Muscle layer of colon (tissue), 2 donors: ENCODE measurements around the gene HYAL3.

ENCODE experiments used
- H3K27ac ChIP-seq: one replicate; pipeline ENCODE4 v1.7.0; 2013; ENCODE audit warnings: low read depth, mild to moderate bottlenecking, low read length, moderate library complexity
- H3K27me3 ChIP-seq, 2 donors: one replicate each; pipeline ENCODE4 v1.7.0; 2013; ENCODE audit warnings: low read length in 2 of 2, mild to moderate bottlenecking in 2 of 2; ENCODE audit not compliant: insufficient read depth in 2 of 2, control insufficient read depth in 1 of 2
- H3K36me3 ChIP-seq: one replicate; pipeline ENCODE4 v1.7.0; 2013; ENCODE audit warnings: mild to moderate bottlenecking, low read length; ENCODE audit not compliant: insufficient read depth
- H3K4me1 ChIP-seq: one replicate; pipeline ENCODE4 v1.7.0; 2013; ENCODE audit warnings: mild to moderate bottlenecking, low read length; ENCODE audit not compliant: insufficient read depth
- H3K4me3 ChIP-seq, 2 donors: one replicate each; pipeline ENCODE4 v1.7.0; 2013; ENCODE audit warnings: low read length in 2 of 2, low read depth in 1 of 2, mild to moderate bottlenecking in 1 of 2, moderate library complexity in 1 of 2
- H3K9ac ChIP-seq: one replicate; pipeline ENCODE4 v1.7.0; 2013; ENCODE audit warnings: low read length
- H3K9me3 ChIP-seq: one replicate; pipeline ENCODE4 v1.7.0; 2013; ENCODE audit warnings: mild to moderate bottlenecking, low read length
- donor health status: abdominal sarcoma.
- donor health status: Adenocarcinoma of cecum.

The HYAL3 gene, protein sequence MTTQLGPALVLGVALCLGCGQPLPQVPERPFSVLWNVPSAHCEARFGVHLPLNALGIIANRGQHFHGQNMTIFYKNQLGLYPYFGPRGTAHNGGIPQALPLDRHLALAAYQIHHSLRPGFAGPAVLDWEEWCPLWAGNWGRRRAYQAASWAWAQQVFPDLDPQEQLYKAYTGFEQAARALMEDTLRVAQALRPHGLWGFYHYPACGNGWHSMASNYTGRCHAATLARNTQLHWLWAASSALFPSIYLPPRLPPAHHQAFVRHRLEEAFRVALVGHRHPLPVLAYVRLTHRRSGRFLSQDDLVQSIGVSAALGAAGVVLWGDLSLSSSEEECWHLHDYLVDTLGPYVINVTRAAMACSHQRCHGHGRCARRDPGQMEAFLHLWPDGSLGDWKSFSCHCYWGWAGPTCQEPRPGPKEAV

DNA sequence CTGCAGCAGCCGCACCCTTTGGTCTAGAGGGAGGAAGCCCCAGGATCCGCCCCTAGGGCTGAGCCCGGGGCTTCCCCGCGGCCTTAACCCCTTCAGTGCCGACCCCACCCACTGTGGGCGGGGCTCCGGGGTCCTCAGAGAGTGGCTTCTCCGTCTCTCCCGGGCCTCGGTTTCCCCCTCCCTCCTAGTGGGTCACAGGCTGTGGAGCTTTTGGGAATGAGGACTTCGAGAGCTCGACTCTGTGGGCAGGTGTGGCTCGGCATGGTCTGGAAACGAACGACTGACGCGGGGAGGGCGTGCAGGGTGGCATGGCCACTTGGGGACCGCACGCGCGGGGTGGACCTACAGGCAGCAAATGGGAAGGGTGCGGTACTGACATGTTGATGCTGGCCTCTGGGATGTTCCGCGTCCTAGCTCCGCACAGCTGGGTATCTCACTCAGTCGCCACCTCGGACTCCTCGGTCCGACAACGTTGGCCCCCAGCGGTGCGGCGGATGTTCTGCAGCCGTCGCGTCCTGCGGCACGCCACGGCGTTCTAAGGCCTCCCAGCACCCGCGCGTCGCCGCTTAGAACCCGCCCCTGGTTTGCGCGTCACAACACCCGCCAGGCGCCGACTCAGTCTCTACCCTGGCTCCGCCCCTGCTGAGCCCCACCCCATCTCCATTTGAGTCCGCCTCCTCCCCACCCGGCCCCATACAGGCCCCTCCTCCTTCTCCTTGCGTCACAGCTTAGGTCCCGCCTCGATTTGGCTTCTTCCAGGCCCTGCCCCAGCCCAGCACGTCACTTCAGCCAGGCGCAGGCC, at the start of gene HYAL3, which contains the start of gene NAA80:
Gene HYAL3 (minus strand): TSS at position 570 of the 802 bp plus-strand sequence. CDS start 3,803 bp downstream, outside the sequence.
Gene NAA80 (minus strand): TSS at position 570 of the 802 bp plus-strand sequence. CDS start 1,942 bp downstream, outside the sequence.
- Histone ChIP-seq H3K27me3 (no peaks in the 10 kb centered on the region), H3K9me3 (no peaks in the 10 kb centered on the region), H3K4me3 (peak within 1 kb of the TSS; percentile 84 to 91)

DNA sequence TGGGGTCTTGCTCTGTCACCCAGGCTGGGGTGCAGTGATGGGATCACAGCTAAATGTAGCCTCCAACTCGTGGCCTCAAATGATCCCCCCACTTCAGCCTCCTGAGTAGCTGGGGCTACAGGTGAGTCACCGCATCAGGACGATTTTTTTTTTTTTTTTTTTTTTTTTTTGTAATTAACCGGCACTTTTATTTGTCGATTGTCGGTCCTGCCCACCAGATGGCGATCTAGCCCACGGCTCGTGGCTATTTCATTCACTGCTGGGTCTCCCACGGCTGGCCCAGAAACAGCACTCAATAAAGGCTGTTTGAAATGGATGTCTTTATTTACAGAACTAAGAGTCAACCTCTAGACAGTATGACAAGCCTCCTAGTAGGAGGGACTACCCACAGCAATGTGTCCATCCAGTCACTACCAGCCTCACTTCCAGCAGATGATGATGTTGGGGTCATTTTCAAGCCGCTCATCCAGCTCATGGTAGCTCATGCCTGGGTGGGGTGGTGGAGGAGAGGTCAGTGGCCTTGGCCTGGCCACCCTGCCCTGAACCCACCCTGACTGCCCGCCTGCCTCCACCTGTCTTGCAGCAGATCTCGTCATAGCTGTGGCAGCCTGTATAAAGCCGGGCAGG, 48.1 kb upstream of the HYAL3 start:
- peaks cover 10% of the 10 kb centered on the region for H3K36me3 ChIP-seq

More for the DNA sequence above, at the start of gene HYAL3, which contains the start of gene NAA80:
- Histone ChIP-seq H3K27ac (peak within 1 kb of the TSS; percentile 89), H3K36me3 (no peaks in the 10 kb centered on the region), H3K4me1 (peaks cover 28% of the 10 kb centered on the region), H3K9ac (peak within 1 kb of the TSS; percentile 95)

DNA sequence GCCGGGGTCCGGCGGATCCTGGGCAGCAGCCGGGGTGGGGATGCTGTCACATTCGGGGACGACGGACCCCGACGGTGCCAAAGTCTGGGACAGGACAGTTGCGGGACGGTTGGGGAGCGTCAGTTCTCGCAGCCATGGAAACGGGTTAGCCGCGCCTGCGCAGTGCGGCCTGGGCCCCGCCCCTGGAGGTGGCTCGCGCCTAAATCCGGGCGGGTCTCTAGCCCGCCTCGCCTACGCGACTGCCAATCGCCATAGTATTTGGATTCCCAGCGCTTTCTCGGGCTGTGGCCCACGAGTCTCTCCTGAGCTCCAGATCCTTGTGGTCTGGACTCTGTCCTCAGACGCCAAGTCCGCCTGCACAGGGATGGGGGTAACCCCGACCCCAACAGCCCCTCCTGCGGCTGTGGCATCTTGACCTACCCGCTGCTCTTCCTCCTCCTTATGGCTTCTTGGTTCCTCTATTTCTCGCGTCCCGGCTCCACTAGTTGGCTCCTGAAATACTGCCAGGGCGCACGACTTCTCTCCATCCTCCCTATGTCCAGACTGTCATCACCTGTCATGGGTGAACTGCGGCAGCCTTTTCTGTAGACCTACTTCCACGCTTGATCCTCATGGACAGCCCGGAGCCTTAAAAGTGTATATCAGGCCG, 46.5 kb upstream of the HYAL3 start, which contains the start of gene ZMYND10:
Gene ZMYND10 (minus strand): TSS at position 147 of the 649 bp plus-strand sequence. CDS start 153 bp downstream, outside the sequence.
- H3K4me3 ChIP-seq, result peak within 1 kb of the TSS; percentile 38 to 59
- peaks cover 10% of the 10 kb centered on the region for H3K36me3 ChIP-seq
- peaks cover 33% of the 10 kb centered on the region for H3K4me1 ChIP-seq
- H3K27ac ChIP-seq, result no peak within 1 kb of the TSS
- H3K27me3 ChIP-seq, result no peaks in the 10 kb centered on the region
- no peak within 1 kb of the TSS for H3K9ac ChIP-seq
- H3K9me3 ChIP-seq, result no peaks in the 10 kb centered on the region

More for the DNA sequence above, 48.1 kb upstream of the HYAL3 start:
- Histone ChIP-seq H3K27ac (no peak overlapping the region), H3K9ac (no peak overlapping the region), H3K4me3 (no peak overlapping the region), H3K9me3 (no peaks in the 10 kb centered on the region), H3K4me1 (peaks cover 34% of the 10 kb centered on the region), H3K27me3 (no peaks in the 10 kb centered on the region)

DNA sequence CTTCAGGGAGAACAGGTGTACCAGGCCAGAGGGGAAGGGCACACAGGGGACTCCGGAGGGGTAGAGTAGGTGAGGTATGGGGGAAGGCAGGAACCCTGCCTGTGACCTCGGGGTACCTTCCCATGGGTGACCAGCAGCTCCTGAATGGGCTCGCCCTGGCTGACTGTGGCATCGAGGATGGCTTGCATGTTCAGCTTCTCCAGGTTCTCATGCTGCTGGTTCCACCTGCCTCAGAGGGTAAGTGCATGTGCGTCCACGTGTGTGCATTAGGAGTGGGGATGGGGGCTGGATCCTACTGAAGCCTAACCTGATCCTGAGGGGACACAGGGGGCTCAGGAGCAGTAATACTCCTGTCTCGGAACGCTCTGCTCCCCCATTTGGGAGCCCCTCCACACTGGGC, 45.8 kb upstream of the HYAL3 start:
- Histone ChIP-seq H3K27ac (no peak overlapping the region), H3K4me1 (peaks cover 33% of the 10 kb centered on the region), H3K9ac (no peak overlapping the region), H3K27me3 (no peaks in the 10 kb centered on the region), H3K4me3 (peak overlapping the region; percentile 38 to 59), H3K36me3 (peaks cover 10% of the 10 kb centered on the region), H3K9me3 (no peaks in the 10 kb centered on the region)

DNA sequence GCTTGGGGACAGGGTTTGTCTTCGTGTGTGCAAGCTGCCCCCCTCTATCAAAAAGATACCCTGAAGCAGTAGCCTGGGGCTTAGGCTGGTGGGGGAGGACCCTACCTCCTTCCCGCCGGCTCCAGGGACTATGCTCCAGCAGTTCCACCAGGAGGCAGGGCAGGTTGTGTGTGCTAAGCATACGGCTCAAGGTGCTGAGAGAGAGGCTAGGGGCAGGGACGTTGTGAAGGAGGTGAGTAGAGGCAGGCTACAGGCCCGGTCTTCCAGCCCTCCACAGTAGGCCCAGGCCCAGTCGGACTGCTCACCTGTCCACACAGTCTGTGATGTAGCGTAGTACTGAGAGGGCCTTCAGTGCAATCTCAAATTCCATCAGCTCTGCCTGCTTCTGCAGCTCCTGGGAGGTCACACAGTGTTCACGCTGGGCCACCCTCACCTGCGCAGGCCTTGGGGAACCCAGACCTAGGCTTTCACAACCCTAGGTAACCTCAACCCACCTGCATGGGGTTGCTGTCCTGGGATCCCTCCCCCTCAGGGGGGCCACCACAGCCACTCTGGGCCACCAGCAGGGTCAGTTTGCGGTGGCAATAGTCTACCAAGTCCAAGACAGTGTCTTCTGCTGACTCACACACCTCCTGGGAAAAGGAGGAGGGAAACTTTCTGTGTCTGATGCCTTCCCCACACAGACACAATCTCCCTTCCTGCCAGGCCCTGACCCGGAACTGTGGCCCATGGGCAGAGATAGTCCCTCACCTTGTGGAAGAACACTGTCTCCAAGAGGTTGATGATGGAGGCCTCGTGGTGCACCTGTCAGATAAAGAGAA, 43.8 kb upstream of the HYAL3 start:
- Histone ChIP-seq H3K27ac (no peak overlapping the region), H3K36me3 (no peaks in the 10 kb centered on the region), H3K27me3 (no peaks in the 10 kb centered on the region), H3K4me1 (peaks cover 34% of the 10 kb centered on the region), H3K9ac (no peak overlapping the region), H3K9me3 (no peaks in the 10 kb centered on the region), H3K4me3 (no peak overlapping the region)

DNA sequence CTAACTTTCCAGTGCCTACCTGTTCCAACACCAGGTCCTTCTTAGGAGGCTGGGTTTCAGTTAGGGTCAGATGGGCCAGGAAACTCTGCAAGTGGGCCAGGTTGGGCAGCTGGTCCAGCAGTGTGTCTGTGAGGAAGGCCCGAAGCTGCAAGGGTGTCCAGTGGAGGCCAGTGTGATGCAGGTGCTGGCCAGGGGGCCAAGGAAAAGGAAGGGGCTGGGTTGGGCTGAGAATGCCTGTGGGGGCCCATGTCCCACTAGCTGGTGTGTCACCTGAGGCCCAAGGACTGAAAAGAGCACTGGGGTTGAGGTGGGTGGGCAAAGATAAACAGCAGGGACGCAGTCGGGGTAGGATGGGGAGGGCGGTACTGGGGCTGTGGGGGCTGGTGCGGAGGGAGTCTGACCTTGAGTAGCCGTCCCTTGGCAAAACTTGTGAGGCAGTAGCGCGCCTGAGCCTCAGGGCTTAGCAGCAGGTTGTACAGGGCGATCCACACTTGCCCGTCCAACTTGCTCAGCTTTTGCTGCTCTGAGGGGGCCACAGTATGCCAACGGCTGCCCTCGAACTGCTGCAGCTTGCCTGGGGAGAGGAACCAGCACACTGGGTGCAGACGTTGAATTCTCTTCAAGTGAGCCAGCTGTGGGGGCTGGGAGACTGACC, 42.9 kb upstream of the HYAL3 start:
- H3K4me1 ChIP-seq, result peaks cover 36% of the 10 kb centered on the region
- H3K27me3 ChIP-seq, result no peaks in the 10 kb centered on the region
- H3K4me3 ChIP-seq, result no peak overlapping the region
- H3K36me3 ChIP-seq, result no peaks in the 10 kb centered on the region
- no peak overlapping the region for H3K9ac ChIP-seq
- H3K9me3 ChIP-seq, result no peaks in the 10 kb centered on the region
- H3K27ac ChIP-seq, result no peak overlapping the region

DNA sequence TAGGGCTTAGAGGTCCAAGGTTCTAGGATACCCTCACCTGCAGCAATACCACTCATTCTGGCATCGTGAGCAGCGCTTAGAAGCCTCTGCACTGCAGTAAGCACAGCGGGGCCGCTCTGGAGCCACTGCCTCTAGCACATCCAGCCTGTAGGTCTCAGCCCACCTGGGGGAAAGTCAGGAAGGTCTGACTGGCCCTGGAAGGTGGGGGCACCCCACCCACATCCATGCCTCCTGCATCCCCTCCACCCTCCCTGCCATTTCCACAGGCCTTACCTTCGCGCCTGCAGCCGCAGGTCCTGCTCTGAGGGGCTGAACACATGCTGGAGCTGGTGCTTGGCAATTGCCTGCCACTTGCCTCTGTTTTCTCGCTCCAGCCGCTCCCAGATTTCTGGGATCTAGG, 42.3 kb upstream of the HYAL3 start:
- Histone ChIP-seq H3K4me1 (peaks cover 37% of the 10 kb centered on the region), H3K36me3 (no peaks in the 10 kb centered on the region), H3K27me3 (no peaks in the 10 kb centered on the region), H3K9ac (no peak overlapping the region), H3K4me3 (peak overlapping the region in 1 of 2 donors; percentile 58), H3K27ac (no peak overlapping the region), H3K9me3 (no peaks in the 10 kb centered on the region)

DNA sequence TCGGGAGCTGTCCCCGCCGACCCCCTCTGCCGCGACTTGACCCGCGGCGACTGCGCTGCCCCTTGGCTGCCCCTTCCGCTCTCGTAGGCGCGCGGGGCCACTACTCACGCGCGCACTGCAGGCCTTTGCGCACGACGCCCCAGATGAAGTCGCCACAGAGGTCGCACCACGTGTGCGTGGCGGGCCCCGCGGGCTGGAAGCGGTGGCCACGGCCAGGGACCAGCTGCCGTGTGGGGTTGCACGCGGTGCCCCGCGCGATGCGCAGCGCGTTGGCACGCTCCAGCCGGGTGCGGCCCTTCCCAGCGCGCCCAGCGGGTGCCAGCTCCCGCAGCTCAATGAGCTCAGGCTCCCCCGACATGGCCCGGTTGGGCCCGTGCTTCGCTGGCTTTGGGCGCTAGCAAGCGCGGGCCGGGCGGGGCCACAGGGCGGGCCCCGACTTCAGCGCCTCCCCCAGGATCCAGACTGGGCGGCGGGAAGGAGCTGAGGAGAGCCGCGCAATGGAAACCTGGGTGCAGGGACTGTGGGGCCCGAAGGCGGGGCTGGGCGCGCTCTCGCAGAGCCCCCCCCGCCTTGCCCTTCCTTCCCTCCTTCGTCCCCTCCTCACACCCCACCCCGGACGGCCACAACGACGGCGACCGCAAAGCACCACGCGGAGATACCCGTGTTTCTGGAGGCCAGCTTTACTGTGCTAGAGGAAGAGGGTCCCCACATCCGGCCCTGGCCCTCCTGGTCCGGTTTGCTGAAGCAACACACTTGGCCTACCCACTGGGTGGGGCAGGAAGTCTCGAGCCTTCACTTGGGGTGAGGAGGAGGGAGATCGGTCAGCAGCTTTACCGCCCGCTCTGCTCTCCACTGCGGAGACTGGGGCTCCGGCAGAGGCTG, 41.5 kb upstream of the HYAL3 start, which contains the start of gene RASSF1:
Gene RASSF1 (minus strand): TSS at position 389 of the 882 bp plus-strand sequence. CDS start 31 bp downstream, at position 358.
- H3K4me1 ChIP-seq, result peaks cover 43% of the 10 kb centered on the region
- peak within 1 kb of the TSS; percentile 59 for H3K27ac ChIP-seq

DNA sequence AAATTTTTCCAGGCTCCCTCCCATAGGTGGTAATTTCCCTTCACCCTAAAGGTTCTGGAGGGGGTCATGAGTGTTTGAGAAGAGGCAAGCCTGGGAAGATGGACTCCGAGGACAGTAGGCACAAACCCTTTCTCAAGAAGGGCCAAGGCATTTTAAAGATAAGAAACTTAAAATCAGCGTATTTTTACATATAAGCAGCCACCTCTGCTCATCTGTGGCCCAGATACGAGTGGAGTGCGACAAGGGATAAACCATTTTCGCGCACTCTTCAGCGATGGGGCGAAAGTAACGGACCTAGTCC, 40.9 kb upstream of the HYAL3 start:
- H3K9me3 ChIP-seq, result no peaks in the 10 kb centered on the region
- H3K9ac ChIP-seq, result no peak overlapping the region
- peak overlapping the region; percentile 6 for H3K27ac ChIP-seq
- peaks cover 39% of the 10 kb centered on the region for H3K4me1 ChIP-seq
- H3K4me3 ChIP-seq, result peak overlapping the region; percentile 29 to 58
- no peaks in the 10 kb centered on the region for H3K27me3 ChIP-seq
- no peaks in the 10 kb centered on the region for H3K36me3 ChIP-seq

More for the DNA sequence above, 41.5 kb upstream of the HYAL3 start, which contains the start of gene RASSF1:
- Histone ChIP-seq H3K36me3 (no peaks in the 10 kb centered on the region), H3K4me3 (peak within 1 kb of the TSS; percentile 29 to 58), H3K9ac (no peak within 1 kb of the TSS), H3K9me3 (no peaks in the 10 kb centered on the region), H3K27me3 (no peaks in the 10 kb centered on the region)
